GM06990 (cell line): ENCODE results near the gene TCF12.

Experiments
- DNase-seq: peaks from one replicate; pipeline ENCODE4 v3.0.0-alpha.2; 2011; ENCODE audit not compliant: insufficient read length; ENCODE audit errors: extremely low read depth
- H3K27me3 ChIP-seq: replicated peaks from 2 replicates; pipeline ENCODE4 v1.6.0; 2011; ENCODE audit warnings: low read length; ENCODE audit not compliant: control insufficient read depth, insufficient read depth
- H3K36me3 ChIP-seq: 2 replicates; pipeline ENCODE4 v1.5.1; 2011; ENCODE audit warnings: low read length; ENCODE audit not compliant: control insufficient read depth, insufficient read depth
- H3K4me3 ChIP-seq: replicated peaks from 2 replicates; pipeline ENCODE4 v1.5.1; 2011; ENCODE audit warnings: low read depth, mild to moderate bottlenecking, control low read depth, low read length
- CTCF ChIP-seq: IDR thresholded peaks from 2 replicates; pipeline ENCODE4 v1.5.1; 2011; ENCODE audit warnings: low read length, control low read depth, mild to moderate bottlenecking, inconsistent platforms; ENCODE audit not compliant: insufficient read depth, poor library complexity, severe bottlenecking

TCF12 gene

DNA sequence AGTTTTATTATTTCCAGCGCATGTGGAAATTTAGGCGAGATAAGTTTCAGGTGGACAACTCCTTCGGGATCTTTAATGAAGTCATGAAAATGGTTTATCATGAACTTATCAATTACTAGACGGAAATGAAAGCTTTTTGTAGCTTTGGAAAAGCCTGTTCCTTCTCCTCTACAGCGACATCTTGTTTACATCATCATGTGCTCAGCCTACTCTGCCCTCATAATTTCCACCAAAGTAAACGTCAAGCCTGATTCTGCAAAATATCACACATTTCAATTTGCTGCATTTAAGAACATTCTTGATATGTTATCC is 393.5 kb downstream of the TCF12 start:
- Histone ChIP-seq H3K4me3 (no peak overlapping the region), H3K27me3 (no peaks in the 10 kb centered on the region), H3K36me3 (no peaks in the 10 kb centered on the region)
- no peak for DNase-seq
- no peak for TF ChIP-seq CTCF

DNA sequence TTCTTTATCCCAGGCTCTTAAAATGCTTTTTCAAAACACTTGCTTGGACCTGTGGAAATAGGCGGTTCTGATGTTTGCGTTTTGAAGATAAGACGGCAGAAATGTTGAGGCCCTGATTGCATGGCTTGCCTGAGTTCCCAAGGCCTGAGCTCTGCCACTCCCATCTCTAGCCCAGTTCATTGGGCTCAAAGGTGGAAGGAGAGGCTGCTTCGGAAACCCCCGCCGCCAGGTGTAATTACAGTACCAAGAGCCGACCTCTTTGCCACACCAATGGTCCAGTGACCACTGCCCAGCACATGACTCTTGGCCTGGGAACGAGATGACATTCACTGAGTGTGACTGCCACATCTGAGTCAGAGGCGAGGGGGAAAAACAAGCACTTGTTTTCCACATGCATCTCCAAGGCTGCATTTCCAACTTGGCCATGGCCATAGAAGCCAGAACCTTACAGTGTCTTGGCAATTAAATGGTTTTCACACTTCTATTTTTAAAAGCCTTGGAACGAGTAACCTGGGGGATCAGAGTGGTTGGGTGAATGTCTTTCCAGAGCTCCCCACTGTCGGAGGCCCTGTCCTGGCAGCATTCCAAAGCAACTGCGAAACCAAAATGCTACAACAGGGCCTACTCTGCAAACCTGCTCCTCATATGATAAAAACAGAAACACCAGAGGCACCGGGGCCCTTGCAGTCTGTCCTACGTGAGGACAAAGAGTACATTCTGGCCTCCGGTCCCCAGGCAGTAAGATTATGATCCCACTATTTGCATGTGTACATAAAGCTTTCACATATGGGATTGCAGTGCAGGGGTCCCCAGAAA is 394.1 kb downstream of the TCF12 start:
- Histone ChIP-seq H3K36me3 (no peaks in the 10 kb centered on the region), H3K4me3 (no peak overlapping the region), H3K27me3 (no peaks in the 10 kb centered on the region)
- TF ChIP-seq CTCF = no peak
- DNase-seq = no peak

- H3K36me3 ChIP-seq = no peaks in the 10 kb centered on the region
- H3K4me3 ChIP-seq = no peak overlapping the region
- DNase-seq = no peak
- H3K27me3 ChIP-seq = no peaks in the 10 kb centered on the region
- no peak for TF ChIP-seq CTCF
These were observed 394.7 kb downstream of the TCF12 start for GRCh38 chr15:57313134-57313483.

GRCh38 chr15:57314221-57314620 is 395.8 kb downstream of the TCF12 start:
- DNase-seq = no peak
- no peak for TF ChIP-seq CTCF
- Histone ChIP-seq H3K4me3 (no peak overlapping the region), H3K27me3 (no peaks in the 10 kb centered on the region), H3K36me3 (no peaks in the 10 kb centered on the region)

DNA sequence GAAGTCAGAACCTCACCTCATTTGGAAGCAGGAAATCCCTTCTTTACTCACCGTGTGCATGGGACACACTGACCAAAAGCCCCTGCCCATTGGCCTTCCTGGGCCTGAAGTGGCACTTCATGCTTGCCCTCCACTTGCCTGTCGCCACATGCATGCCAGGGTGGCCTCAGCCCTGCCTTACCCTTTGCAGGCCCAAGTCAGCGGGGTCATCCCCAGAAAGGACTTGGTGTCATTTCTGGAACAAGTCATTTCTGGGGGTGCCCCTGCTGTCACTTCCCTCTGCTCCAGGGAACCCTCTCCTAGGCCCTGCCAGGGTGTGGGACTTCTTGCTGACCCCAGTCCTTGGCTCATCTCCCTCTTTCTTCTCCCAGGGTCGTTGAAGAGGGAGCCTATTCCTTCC is 398.0 kb downstream of the TCF12 start:
- no peak for TF ChIP-seq CTCF
- Histone ChIP-seq H3K36me3 (no peaks in the 10 kb centered on the region), H3K27me3 (no peaks in the 10 kb centered on the region), H3K4me3 (no peak overlapping the region)
- DNase-seq = no peak

DNA sequence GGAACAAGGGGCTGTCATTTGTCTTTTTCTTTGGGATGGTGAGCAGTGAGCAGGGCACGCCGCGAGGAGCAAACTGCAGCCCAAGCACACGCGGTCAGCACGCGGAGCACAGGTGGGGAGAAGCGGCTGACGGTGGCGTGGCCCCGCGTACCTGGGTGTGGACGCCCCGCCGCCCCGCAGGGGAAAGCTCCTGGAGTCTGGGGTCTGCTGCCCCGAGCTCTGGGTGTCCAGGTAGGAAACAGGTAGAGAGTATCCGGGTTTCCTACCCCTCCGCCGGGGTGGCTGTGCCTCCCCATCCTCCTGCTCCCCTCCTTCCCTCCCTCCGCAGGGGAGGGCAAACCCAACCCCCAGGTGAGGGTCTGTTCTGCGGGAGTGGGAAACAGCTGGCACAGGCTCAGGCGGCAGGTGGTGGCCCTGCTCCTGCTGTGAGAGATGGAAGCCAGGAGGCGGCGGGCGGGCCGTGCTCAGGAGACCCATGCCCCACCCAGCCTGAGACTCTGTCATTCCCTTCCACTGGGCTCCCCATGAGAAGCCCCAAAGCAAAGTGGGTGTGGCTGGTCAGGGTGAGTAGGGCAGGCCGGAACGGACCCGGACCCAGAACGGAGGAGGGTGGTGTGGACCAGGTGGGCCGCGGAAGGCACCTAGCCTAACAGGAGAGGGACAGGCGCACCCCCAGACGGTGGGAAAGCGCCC is 400.9 kb downstream of the TCF12 start:
- Histone ChIP-seq H3K36me3 (no peaks in the 10 kb centered on the region), H3K27me3 (no peaks in the 10 kb centered on the region), H3K4me3 (no peak overlapping the region)
- TF ChIP-seq CTCF = no peak
- DNase-seq = no peak
